ENCODE data around the gene ZNF81. TPM values are rescaled to one million over a fixed set of nuclear protein-coding genes. Genes with fewer than 3 reads are reported as not detected.
"Not testable (repeated sequence)": the region's sequence is repeated elsewhere in the genome, so short reads cannot be mapped to it uniquely, and the experiment has no call there.

The ZNF81 gene
- total RNA-seq, 1 experiment from 2014 or later = 8.5 TPM

- in situ Hi-C loops (cut with HindIII; ENCODE audit: low pct_unique_long_range_greater_than_20kb, low sequenced_read_pairs); DNase-seq (ENCODE audit: low read depth, low spot score): not testable (repeated sequence)
These were observed 125.1 kb downstream of the ZNF81 start for GRCh38 chrX:47961830-47962229.

- in situ Hi-C loops (cut with HindIII; ENCODE audit: low pct_unique_long_range_greater_than_20kb, low sequenced_read_pairs); DNase-seq (ENCODE audit: low read depth, low spot score): not testable (repeated sequence)
These were observed 128.8 kb downstream of the ZNF81 start for GRCh38 chrX:47965526-47965925.

Other genes with a start within 250 kb of the ZNF81 start
- gene SYN1, start 217.0 kb upstream of the ZNF81 start, total RNA-seq (2014; rRNA removed; shearing (Covaris generic)) = 0.05 TPM in 1 of 2 replicates, not detected in the other
- gene CFP, start 207.0 kb upstream of the ZNF81 start, total RNA-seq (2014; rRNA removed; shearing (Covaris generic)) = 0.95 TPM in 1 of 2 replicates, not detected in the other
- gene ELK1, start 186.3 kb upstream of the ZNF81 start, total RNA-seq (2014; rRNA removed; shearing (Covaris generic)) = 35.1 and 39.9 TPM in 2 replicates
- 143 and 164 TPM in 2 replicates for gene UXT, start 177.7 kb upstream of the ZNF81 start, total RNA-seq (2014; rRNA removed; shearing (Covaris generic))
- 3.9 and 5.2 TPM in 2 replicates for gene ZNF182, start 167.1 kb downstream of the ZNF81 start, total RNA-seq (2014; rRNA removed; shearing (Covaris generic))
- not detected in 2 replicates for gene SPACA5, start 170.1 kb downstream of the ZNF81 start, total RNA-seq (2014; rRNA removed; shearing (Covaris generic))
- gene ZNF630, start 234.7 kb downstream of the ZNF81 start, total RNA-seq (2014; rRNA removed; shearing (Covaris generic)) = not detected in 2 replicates